CMK (cell line): ENCODE data around the gene PGLYRP4.

Source experiments
- DNase-seq: peaks from one replicate; pipeline ENCODE4 v3.0.0-alpha.2; 2010; ENCODE audit warnings: low read depth

The PGLYRP4 gene

GRCh38 chr1:153348511-153349362 is at the start of gene PGLYRP4:
Gene PGLYRP4 (minus strand): TSS chr1:153348841. CDS start chr1:153347932, 909 bp downstream.
- DNase-seq = no peak

- DNase-seq = no peak
These were observed 49.4 kb upstream of the PGLYRP4 start for GRCh38 chr1:153397924-153398651.

GRCh38 chr1:153397051-153397923 is 48.6 kb upstream of the PGLYRP4 start:
- DNase-seq = no peak

GRCh38 chr1:153396461-153396860 is 47.8 kb upstream of the PGLYRP4 start:
- no peak for DNase-seq

GRCh38 chr1:153395776-153396175 is 47.1 kb upstream of the PGLYRP4 start:
- no peak for DNase-seq

GRCh38 chr1:153395136-153395685 is 46.6 kb upstream of the PGLYRP4 start:
- DNase-seq = no peak

GRCh38 chr1:153394391-153394790 is 45.8 kb upstream of the PGLYRP4 start:
- no peak for DNase-seq

GRCh38 chr1:153393926-153394325 is 45.3 kb upstream of the PGLYRP4 start:
- no peak for DNase-seq

- DNase-seq = no peak
These were observed 44.2 kb upstream of the PGLYRP4 start for GRCh38 chr1:153392822-153393221.

- DNase-seq = no peak
These were observed 43.6 kb upstream of the PGLYRP4 start for GRCh38 chr1:153392258-153392657.

GRCh38 chr1:153390938-153391710 is 42.5 kb upstream of the PGLYRP4 start, which contains the start of gene S100A8:
Gene S100A8 (minus strand): TSS chr1:153391073. CDS start chr1:153390535, 538 bp downstream.
- DNase-seq = no peak

- DNase-seq = no peak
These were observed 41.6 kb upstream of the PGLYRP4 start for GRCh38 chr1:153389973-153390879.

- no peak for DNase-seq
These were observed 40.8 kb upstream of the PGLYRP4 start for GRCh38 chr1:153389401-153389800.

GRCh38 chr1:153387785-153388184 is 39.1 kb upstream of the PGLYRP4 start:
- DNase-seq = no peak

GRCh38 chr1:153387001-153387400 is 38.4 kb upstream of the PGLYRP4 start:
- no peak for DNase-seq

- DNase-seq = no peak
These were observed 37.9 kb upstream of the PGLYRP4 start for GRCh38 chr1:153386500-153386901.

GRCh38 chr1:153384958-153385580 is 36.4 kb upstream of the PGLYRP4 start:
- no peak for DNase-seq

- DNase-seq = no peak
These were observed 32.1 kb upstream of the PGLYRP4 start for GRCh38 chr1:153380711-153381110.

- no peak for DNase-seq
These were observed 30.9 kb upstream of the PGLYRP4 start for GRCh38 chr1:153379591-153379990.
